GM18907 (cell line): ENCODE results near the gene LDLRAD2.
"Not testable (repeated sequence)": the region's sequence is repeated elsewhere in the genome, so short reads cannot be mapped to it uniquely, and the experiment has no call there.

Experiments
- ATAC-seq: cut with Tn5 transposase; IDR thresholded peaks from one replicate; pipeline ENCODE4 v1.9.1; 2021; ENCODE audit warnings: mild to moderate bottlenecking, moderate library complexity; ENCODE audit not compliant: unreplicated experiment

The LDLRAD2 gene

DNA sequence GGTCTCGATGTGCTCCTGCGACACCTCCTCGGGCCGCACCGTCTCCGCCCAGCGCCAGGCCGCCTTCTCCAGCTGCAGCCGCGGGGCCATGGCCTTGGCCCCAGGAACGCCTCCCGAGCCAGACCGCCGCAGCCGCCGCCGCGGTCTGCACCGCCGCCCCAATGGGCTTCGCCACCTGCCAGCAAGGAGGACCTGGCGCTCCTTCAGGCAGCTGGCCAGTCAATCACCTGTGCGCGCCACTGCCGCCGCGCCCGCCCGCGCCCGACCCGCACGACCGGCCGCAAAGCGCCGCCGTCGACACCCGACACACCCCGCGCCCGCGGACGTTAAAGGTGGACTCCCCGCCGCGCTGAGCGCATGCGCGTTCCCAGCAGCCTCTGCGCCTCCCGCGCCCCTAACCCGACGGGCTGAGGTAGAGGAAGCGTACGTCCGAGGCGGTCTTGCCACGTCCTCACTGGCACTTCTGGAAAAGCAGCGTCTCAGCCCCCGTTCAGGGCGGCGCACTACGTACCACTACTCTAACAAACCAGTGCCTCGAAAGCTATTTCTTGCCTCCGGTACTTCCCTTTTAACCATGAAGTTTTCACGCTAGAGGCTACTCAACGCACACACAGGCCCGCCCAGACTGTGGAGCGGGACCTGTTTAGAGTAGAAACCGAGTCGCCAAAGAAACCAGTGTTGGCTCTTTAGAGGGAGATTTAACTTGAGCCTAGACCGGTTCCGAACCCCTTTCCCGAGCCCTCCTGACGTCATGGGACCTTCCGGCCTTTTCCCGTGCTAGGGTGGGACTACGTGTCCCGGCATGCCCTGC lies 29.0 kb upstream of the LDLRAD2 start, which contains the start of gene USP48:
TSS of gene USP48 (minus strand) at position 282 of the 811 bp plus-strand sequence. CDS start at position 90, 192 bp downstream.
- ATAC-seq = peak; percentile 74

DNA sequence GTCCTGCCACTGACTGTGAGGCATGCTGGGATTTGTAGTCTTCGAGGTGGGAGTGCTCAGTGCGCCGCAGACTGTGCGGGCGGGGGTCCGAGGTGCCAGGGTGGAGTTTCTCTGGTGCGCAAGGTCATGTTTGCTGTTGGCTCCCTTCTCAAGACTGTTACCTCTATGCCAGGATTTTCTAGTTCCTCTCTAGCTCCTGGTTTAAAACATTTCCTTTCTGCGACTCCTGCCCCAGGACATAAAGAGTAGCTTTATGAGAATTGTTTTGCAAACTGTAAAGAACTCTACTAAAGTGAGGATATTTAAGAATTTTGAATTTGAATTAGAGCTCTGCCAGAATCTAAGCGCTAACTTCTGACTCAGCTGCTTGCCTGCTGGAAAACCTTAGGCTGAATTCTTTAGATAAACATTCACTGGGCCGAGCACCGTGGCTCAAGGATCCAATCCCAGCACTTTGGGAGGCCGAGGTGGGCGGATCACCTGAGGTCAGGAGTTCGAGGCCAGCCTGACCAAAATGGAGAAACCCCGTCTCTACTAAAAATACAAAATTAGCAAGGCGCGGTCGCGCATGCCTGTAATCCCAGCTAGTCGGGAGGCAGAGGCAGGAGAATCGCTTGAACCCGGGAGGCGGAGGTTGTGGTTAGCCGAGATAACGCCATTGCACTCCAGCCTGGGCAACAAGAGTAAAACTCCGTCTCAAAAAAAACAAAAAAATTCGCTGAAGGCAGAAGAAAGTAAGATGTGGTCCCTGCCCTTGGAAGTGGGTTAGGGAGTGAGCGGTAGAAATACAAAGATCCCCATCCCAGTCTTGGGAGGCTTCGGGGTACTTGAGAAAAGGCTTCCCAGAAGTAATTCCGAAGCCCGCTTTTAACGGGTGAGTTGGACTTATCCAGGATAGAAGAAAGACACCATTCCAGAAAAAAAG lies 28.1 kb upstream of the LDLRAD2 start:
- ATAC-seq = no peak

DNA sequence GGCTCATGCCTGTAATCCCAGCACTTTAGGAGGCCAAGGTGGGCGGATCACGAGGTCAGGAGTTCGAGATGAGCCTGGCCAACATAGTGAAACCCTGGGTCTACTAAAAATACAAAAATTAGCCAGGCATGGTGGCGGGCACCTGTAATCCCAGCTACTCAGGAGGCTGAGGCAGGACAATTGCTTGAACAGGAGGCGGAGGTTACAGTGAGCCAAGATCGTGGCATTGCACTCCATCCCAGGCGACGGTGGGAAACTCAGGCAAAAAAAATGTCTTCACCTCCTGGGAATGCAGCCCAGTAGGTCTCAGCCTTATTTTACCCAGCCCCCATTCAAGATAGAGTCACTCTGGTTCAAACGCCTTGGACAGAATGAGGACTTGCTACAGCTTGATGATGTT lies 26.3 kb upstream of the LDLRAD2 start:
- not testable (repeated sequence) for ATAC-seq

DNA sequence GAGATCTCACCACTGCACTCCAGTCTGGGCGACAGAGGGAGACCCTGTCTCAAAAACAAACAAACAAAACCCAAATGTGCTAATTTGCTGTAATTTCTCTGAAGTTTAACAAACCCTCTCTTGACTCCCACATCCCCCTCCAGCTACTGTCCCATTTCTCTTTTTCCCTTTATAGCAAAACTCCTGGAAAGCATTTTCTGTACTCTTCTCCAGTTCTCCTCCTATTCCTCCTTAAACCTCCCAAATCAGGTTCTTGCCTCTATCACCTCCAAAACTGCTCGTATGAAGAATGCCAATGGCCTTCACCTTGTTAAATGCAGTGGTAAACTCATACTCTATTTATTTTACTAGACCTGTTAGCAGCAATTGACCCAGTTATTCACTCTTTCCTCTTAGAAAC lies 25.4 kb upstream of the LDLRAD2 start:
- ATAC-seq = no peak

DNA sequence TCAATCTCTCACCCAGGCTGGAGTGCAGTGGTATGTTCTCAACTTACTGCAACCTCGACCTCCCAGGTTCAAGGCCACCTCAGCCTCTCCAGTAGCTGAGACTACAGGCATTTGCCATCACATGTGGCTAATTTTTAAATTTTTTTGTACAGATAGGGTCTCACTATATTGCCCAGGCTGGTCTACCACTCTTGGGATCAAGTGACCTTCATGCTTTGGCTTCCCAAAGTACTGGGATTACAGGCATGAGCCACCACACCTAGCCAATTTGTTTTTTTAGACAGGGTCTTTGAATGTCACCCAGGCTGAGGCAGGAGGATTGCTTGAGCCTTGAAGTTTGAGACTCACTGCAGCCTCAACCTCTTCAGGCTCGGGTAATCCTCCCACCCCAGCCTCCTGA lies 19.0 kb upstream of the LDLRAD2 start:
- no peak for ATAC-seq

DNA sequence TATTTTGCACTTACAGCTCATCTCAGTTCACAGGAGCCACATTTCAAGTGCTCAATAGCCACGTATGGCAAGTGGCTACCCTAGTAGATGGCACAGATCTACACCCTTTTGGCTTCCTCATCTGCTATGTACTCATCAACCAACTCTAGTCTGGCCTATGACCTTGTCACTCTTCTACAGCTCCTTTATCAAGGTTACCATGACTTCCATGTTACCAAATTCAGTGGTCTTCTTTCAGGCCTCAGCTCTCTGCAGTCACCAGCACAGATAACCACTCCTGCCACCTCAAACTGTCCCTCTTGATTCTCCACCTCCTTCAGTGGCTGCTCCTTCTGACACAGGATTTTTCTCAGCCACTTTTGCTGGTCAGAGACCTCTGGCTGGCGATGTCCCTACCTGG lies 17.4 kb upstream of the LDLRAD2 start:
- no peak for ATAC-seq

DNA sequence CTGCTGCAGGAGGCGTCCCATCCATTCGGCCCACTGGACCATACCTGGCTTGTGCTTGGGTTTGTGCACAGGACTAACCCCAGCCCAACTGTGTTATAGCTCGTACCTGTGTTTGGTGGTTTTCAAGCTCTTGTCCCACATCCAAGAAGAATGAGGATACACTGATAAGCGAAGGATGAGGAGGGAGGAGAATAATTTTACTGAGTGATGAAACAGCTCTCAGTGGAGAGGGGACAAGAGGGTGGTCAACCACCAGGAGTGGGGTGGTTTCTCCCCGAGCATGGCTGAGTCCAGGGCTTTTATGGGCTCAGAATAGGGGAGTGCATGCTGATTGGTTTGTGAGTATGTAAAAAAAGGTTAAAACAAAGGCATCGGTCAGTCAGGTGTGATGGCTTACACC lies 17.0 kb upstream of the LDLRAD2 start:
- ATAC-seq = no peak

DNA sequence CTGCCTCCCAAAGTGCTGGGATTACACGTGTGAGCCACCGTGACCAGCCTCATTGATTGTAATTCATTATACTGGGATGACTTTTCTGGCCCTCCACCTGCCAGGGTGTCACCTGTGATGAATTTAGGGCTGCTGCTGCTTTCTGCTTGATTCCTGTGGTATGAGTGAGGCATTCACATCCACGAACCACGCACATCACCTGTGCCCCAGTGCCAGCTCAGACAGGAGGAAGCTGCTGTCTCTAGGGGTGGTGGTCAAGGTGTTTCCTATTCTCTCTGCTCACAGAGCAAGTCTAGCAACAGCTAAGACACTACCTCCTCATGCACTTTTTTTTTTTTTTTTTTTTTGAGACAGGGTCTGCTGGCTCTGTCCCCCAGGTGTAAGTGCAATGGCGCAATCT lies 12.3 kb upstream of the LDLRAD2 start:
- ATAC-seq = no peak

DNA sequence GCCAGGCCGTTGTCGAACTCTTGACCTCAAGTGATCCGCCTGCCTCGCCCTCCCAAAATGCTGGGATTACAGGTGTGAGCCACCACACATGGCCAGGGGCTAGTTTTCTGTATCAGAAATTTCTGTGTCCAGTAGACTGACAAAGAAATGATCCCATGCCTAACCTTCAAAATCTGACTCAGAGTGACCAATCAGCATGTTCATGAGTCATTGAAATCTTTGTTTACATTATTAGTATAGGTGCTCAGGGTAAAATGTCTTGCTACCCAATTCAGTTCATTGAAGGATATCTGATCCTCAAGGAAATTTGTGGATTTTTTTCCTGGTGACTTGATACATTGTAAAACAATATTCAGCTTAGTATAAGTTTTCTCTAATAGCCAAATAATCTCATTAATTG lies 11.0 kb upstream of the LDLRAD2 start:
- no peak for ATAC-seq

DNA sequence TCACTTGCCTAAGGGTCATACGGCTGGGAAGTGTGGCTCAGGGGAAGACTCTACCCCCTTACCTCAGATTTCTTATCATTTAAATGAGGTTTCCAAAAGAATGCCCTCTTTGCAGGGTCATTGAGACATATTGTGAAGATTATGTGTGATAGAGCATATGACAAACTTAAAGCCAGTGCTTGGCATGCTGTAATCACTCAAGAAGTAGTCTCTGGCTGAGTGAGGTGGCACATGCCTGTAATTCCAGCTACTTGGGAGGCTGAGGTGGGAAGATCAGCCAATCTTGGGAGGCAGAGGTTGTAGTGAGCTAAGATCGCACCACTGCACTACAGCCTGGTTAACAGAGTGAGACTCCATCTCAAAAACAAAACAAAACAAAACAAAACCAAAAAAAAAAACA lies 7.5 kb upstream of the LDLRAD2 start:
- ATAC-seq = no peak

DNA sequence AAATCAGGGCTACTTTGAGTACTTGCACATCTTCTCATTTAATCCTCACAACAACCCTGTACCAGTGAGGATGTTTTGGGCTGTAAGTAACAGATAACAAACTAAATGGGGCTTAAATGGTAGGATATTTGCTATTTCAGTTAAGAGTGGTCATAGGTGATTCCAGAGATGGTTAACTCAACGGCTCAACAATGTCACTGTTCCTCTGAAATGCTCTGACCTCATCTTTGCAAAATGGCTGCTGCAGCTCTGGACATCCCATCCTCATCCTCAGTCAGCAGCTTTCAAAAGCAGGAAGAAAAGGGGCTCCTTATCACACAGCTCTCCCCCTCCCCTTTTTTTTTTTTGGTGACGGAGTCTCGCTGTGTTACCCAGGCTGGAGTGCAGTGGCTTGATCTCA lies 1.5 kb downstream of the LDLRAD2 start:
- no peak for ATAC-seq

DNA sequence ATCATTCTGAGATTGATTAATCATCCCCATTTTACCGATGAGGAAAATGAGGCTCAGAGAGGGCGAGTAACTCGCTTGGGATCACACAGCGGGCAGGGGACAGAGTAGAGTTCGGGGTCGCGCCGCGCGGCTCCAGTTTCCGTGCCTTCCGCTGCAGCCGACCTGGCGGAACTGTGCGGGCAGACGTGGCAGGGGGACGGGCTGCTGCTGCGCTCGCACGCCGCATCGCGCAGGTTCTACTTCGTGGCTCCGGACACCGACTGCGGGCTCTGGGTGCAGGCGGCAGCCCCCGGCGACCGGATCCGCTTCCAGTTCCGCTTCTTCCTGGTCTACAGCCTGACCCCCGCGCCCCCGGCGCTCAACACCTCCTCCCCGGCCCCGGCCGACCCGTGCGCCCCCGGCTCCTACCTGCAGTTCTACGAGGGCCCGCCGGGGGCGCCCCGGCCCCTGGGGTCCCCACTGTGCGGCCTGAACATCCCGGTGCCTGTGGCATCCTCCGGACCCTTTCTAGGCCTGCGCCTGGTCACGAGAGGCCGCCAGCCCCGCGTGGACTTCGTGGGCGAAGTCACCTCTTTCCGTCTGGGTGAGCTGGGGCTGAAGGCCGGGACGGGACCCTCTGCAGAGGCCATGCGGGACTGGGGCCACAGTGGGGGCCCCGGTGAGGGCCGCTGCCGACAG lies 2.3 kb downstream of the LDLRAD2 start:
- no peak for ATAC-seq

DNA sequence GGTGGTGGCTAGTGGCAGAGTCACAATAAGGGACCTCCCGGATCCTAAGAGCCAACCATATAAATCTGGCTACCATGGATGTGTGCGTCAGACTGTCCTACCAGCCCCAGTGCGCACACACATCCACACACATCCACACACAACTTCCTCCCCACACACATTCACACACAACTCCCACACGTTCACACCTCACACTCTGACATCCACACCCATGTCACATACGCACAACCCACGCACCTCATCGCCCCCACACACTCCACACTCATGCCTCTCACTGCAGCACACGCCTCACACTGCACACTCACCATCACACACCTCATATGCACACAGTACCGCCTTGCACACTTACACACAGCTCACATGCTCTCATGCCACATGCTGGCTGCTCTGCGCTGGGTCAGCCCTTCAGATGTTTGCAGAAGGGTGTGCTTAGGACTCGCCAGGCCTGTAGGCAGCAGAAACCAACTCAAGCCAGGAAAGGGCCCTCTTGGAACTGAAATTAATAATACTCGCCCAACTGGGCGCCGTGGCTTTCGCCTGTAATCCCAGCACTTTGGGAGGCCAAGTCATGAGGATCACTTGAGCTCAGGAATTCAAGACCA lies 3.0 kb downstream of the LDLRAD2 start:
- no peak for ATAC-seq

DNA sequence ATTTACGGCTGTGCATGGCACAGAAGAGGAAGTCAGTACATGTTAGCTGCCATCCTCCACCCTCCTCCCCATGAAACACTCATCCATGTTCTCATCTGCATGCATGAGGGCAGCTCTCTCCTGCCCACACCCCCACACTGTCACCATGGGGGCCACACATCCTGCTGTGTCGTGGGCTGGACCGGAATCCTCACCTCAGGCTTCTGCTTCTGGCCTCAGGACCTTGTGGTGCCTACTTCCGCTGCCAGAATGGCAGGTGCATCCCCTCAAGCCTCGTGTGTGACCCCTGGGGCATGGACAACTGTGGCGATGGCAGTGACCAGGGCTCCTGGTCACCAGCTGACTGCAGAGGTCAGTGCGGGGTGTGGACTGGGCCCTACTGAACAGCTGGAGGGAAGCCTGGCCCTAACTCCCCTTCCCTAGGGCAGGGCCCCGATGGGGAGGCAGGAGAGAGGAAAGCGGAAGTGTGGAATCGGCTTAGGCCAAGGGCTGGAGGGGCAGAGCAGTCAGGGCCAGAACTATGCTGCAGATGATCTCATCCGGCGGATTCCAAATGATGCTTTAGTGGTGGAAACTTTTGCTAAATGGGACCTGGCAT lies 3.8 kb downstream of the LDLRAD2 start:
- ATAC-seq = no peak

DNA sequence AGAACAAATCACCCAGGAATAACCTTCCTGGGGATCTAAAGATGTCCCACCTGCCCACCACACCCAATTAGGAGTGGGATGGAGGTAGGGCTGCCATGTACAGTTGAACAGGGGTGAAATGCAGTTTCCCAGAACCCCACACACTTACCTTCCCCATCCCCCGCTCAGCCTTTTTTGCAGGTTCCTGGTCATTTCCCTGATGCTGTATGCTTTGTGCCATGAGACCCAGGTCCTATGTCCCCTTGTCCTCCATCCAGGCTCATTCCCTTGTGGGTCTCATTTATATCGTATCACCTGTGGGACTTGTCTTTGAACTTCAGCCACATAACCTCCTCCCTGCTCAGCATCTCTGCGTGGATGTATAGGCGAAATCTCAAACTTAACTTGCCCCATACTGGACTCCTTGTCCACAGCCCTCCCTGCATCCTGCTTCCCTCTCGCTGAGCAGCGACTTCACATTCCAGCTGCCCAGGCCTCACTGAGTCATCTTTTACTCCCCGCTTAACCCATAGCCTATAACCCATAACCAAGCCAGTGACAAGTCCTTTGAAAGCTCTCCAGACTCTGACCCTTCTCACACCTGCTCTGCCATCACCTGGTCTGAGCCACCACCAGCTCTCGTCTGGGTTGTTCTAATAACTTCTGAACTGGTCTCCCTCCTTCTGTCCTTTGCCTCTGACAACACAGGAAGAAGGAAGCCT lies 4.7 kb downstream of the LDLRAD2 start:
- no peak for ATAC-seq

DNA sequence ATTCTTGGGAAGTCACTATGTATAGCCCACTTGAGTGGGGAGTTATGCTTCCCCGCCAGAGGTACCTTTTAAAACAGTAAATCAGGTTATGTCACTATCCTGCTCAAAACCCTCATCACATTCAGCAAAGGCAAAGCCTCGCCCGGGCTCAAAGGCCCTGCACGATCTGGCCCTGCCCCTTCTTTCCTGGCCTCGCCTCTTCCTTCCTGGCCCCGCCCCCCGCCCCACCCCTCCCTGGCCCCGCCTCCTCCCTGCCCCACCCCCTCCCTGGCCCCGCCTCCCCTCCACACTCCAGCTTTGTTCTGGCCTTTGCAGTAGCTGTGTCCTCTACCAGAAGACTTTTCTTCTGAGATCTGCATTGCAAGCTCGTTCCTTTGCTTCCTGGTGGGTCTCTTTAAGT lies 6.6 kb downstream of the LDLRAD2 start:
- ATAC-seq = no peak

DNA sequence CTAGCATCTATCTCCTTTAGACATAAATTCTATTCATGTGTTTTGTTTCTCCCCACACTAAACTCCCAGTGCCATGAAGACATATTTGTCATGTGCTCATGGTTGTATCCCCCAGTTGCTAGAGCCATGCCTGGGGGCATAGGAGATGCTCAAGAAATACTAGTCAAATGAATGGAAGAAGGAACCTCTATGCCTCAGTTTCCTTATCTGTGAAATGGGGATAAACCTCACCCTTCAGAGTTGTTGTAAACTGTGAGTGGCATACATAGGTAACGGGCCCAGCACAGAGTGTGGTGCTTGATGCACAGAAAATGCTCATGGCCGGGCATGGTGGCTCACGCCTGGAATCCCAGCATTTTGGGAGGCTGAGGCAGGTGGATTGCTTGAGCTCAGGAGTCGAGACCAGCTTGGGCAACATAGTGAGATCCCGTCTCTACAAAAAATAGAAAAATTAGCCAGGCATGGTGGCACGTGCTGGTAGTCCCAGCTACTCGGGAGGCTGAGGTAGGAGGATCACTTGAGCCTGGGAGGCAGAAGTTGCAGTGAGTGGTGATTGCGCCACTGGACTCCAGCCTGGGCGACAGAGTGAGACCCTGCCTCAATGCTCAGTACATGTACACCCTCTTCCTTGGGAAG lies 8.7 kb downstream of the LDLRAD2 start:
- no peak for ATAC-seq

DNA sequence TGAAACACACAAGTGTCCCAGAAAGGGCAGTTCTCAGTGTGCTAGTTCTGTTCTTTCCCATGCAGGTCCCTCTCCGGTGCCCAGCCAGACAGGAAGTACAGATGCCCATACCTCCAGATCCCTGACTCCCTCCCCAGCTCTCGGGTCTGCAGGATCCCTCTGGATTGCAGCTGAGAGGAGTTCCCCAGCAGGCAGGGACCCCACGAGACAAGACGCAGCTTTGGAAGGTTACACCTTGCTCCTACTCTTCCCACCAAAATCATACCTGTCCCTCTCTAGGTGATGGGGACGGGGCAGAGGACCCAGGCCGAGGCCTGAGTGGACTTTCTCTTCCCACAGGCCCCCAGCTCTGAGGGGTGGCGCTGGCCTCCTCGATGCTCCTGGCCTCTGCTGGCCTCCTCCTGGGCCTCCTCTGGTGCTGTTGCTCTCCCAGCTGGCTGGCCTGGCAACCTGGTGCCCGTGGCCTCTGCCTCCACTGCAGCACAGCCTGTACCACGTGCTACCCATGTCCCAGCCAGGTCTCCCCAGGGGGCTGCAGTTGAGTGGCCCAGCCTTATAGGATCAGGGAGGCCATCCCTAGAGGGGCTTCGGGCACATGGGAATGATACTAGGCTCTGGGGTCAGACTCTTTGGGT lies 9.4 kb downstream of the LDLRAD2 start:
- no peak for ATAC-seq

DNA sequence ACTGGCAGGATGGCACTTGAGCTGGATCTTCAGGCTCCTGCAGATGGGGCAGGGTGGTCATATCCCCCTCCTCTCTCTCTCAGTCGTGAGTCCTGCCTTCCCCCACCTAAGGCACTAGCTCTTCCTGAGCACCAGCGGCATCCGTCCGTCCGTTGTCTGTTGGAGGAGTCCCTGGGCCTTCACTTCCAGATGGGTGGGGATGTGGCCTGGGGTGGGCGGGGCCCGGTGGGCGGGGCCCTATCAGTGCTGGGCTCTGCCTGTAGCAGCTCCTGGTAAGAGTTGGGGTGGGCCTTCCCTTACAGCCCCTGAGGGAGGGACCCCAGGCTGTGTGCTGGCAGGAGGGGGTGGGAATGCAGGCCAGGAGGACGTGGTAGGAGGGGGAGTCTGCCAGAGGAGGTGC lies 10.3 kb downstream of the LDLRAD2 start:
- ATAC-seq = no peak
